SK-N-SH treated with all-trans-retinoic acid at 6 μM for 48 hours (cell line): ENCODE measurements around the gene SFT2D1.

Experiments used
- ATAC-seq: fragments of 200-7000 bp; cut with Tn5 transposase; 3 replicates; pipeline ENCODE4 v1.9.1; 2020; ENCODE audit warnings: mild to moderate bottlenecking, moderate library complexity
- ARNTL ChIP-seq: fragments of 450-650 bp; formaldehyde crosslinking; IDR thresholded peaks from 2 replicates; pipeline ENCODE4 v1.5.0; 2020; ENCODE audit warnings: low read depth, mild to moderate bottlenecking, moderate library complexity, borderline replicate concordance
- BACH2 ChIP-seq: fragments of 250-450 bp; sonication (Bioruptor Pico); IDR thresholded peaks from 2 replicates; pipeline ENCODE4 v1.9.0; 2021; ENCODE audit warnings: mild to moderate bottlenecking, borderline replicate concordance
- CSDC2 ChIP-seq: fragments of 250-450 bp; sonication (Bioruptor Pico); IDR thresholded peaks from 2 replicates; pipeline ENCODE4 v1.5.0; 2020; ENCODE audit warnings: mild to moderate bottlenecking, moderate library complexity
- ESRRG ChIP-seq: fragments of 250-450 bp; sonication (Bioruptor Pico); IDR thresholded peaks from 2 replicates; pipeline ENCODE4 v1.6.1; 2021; ENCODE audit warnings: mild to moderate bottlenecking
- GLIS3 ChIP-seq: fragments of 250-450 bp; sonication (Bioruptor Pico); IDR thresholded peaks from 2 replicates; pipeline ENCODE4 v1.5.0; 2020; ENCODE audit warnings: mild to moderate bottlenecking, moderate library complexity
- ISL1 ChIP-seq: fragments of 250-450 bp; sonication (Bioruptor Pico); IDR thresholded peaks from 2 replicates; pipeline ENCODE4 v2.1.2; 2022; ENCODE audit warnings: mild to moderate bottlenecking, moderate library complexity
- OSR1 ChIP-seq: fragments of 250-450 bp; sonication (Bioruptor Pico); IDR thresholded peaks from 2 replicates; pipeline ENCODE4 v1.8.0; 2022; ENCODE audit warnings: moderate library complexity, mild to moderate bottlenecking, inconsistent platforms
- PPARA ChIP-seq: fragments of 250-450 bp; sonication (Bioruptor Pico); IDR thresholded peaks from 2 replicates; pipeline ENCODE4 v1.5.0; 2020; ENCODE audit warnings: mild to moderate bottlenecking, borderline replicate concordance
- RARB ChIP-seq: fragments of 250-450 bp; sonication (Bioruptor Pico); IDR thresholded peaks from 2 replicates; pipeline ENCODE4 v1.8.0; 2021; ENCODE audit warnings: mild to moderate bottlenecking, moderate library complexity
- TOX ChIP-seq: fragments of 250-450 bp; sonication (Bioruptor Pico); IDR thresholded peaks from 2 replicates; pipeline ENCODE4 v1.8.0; 2021; ENCODE audit warnings: mild to moderate bottlenecking, moderate library complexity, borderline replicate concordance
- ZC3H10 ChIP-seq: fragments of 250-450 bp; sonication (Bioruptor Pico); IDR thresholded peaks from 2 replicates; pipeline ENCODE4 v1.5.1; 2021; ENCODE audit warnings: mild to moderate bottlenecking, moderate library complexity
- ZFP3 ChIP-seq: fragments of 250-450 bp; sonication (Bioruptor Pico); IDR thresholded peaks from 2 replicates; pipeline ENCODE4 v1.5.0; 2020; ENCODE audit warnings: mild to moderate bottlenecking, moderate library complexity
- ZFP30 ChIP-seq: fragments of 450-650 bp; formaldehyde crosslinking; IDR thresholded peaks from 2 replicates; pipeline ENCODE4 v1.5.0; 2022; ENCODE audit warnings: mild to moderate bottlenecking, moderate library complexity
- ZNF565 ChIP-seq: fragments of 450-650 bp; formaldehyde crosslinking; conservative IDR thresholded peaks from 2 replicates; pipeline ENCODE4 v1.5.0; 2020; ENCODE audit warnings: low read depth, mild to moderate bottlenecking, moderate library complexity
- ZNF70 ChIP-seq: fragments of 450-650 bp; formaldehyde crosslinking; IDR thresholded peaks from 2 replicates; pipeline ENCODE4 v1.5.0; 2020; ENCODE audit warnings: mild to moderate bottlenecking, moderate library complexity
- ZNF8 ChIP-seq: fragments of 450-650 bp; formaldehyde crosslinking; IDR thresholded peaks from 2 replicates; pipeline ENCODE4 v1.5.0; 2020; ENCODE audit warnings: mild to moderate bottlenecking, moderate library complexity
- TF ChIP-seq, protein P1 (sequence below): fragments of 250-450 bp; sonication (Bioruptor Pico); IDR thresholded peaks from 2 replicates; pipeline ENCODE4 v1.8.0; 2020; ENCODE audit warnings: mild to moderate bottlenecking, moderate library complexity, borderline replicate concordance
- TF ChIP-seq, protein P2 (sequence below): fragments of 250-450 bp; sonication (Bioruptor Pico); IDR thresholded peaks from 2 replicates; pipeline ENCODE4 v1.5.1; 2021; ENCODE audit warnings: mild to moderate bottlenecking, moderate library complexity
- TF ChIP-seq, protein P3 (sequence below): fragments of 250-450 bp; sonication (Bioruptor Pico); IDR thresholded peaks from 2 replicates; pipeline ENCODE4 v1.5.0; 2020; ENCODE audit warnings: mild to moderate bottlenecking, moderate library complexity

The SFT2D1 gene

DNA sequence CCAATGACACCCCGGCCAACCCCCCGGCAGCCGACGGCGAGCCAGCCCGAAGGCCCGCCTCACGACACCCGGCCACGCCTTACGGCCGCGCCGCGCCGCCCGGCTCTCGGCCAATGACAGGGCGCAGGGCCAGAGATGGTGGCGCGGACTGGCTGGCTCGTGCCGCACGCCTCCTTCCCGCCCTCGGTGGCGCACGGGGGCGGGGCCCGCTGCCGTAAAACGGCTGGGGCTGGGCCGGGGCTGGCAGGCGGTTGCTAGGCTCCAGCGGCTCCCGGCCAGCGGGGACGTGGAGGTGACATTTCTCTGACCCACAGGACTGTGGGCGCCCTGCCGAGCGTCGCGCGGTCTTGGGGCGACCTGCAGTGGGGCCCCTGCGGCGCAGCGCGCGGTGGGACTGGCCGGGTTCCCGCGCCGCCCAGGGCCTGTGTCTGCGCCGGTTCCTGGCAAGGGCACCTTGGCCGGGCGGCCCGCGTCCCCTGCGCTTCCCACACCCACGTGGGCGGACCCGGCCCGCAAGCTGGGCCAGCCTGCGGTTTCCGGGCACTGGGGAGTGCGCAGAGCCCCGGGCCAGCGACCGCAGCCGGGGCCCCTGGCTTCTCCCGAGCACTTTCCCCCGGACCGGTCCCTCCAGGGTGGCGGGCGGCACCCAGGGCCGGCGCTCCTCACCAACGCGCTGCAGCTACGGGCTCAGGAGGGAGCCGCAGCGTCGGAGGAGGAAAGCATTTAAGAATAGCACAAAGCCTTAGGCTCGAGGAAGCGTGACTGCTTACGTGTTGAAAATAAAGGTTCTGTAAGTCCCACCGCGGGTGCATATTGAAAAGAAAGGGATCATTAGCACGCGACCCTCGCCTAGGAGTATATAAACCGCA is 40.8 kb upstream of the SFT2D1 start, which contains the start of gene MPC1:
TSS of gene MPC1 (minus strand) at position 8 of the 869 bp plus-strand sequence. CDS start 64 bp downstream, outside the sequence.
- peak; percentile 96 for ATAC-seq
- TF ChIP-seq ZFP30 (CRISPR knock-in tag) (no peak), ZNF565 (no peak), BACH2 (CRISPR knock-in tag) (no peak), ZNF8 (CRISPR knock-in tag) (no peak), TOX (CRISPR knock-in tag) (no peak), ZFP3 (CRISPR knock-in tag) (peak; percentile 27; the same call in 1 of the 2 replicates), ZNF70 (no peak), ZC3H10 (CRISPR knock-in tag) (no peak), ESRRG (CRISPR knock-in tag) (no peak)

DNA sequence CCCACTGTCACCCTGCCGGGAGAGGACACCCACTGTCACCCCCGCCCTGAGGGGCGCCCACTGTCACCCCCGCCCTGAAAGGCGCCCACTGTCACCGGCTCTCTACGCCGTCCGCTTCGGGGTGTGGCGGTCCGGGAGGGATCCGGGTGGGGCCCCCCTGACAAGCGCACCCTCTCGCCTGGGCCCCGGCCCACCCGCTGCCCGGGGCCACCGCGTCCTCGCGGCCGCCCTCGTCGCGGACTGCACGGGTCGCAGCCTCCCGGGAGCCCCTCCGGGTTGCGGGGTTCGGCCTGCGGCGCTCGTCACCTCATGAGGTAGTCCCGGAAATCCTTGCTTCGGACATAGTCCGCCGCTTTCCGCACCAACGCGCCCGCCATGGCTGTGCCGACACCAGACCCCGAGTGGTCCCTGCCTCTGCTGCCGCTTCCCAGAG is 40.2 kb upstream of the SFT2D1 start:
- ATAC-seq = peak; percentile 30

DNA sequence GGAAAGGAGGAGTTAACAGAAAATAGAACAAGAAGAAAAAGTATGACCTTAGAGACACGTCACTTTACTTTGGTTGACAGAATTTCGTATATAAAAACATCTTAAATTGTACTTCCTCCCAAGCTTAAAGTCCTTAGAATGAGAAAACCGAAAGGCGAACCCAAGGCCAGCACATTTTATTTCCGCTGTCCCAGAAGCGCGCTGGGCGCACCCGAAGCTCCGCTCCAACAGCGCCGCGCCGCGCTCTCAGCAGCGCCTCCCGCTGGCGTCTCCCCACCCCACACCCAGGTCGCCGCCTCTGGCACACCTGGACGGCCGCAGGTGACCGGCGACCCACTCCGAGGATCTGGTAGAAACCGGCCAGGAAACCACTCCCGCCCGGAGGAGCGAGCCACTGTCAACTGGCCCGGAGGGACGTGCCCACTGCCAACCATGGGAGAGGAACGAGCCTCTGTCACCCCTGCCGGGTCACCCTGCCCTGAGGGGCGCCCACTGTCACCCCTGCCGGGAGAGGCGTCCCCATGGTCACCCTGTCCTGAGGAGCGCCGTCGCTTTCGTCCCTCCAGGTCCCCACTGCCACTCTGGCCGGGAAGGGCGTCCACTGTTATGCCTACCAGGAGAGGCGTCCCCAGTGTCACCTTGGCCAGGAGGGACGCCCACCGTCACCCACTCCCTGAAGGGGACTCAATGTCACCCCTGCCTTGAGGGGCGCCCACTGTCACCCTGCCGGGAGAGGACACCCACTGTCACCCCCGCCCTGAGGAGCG is 39.6 kb upstream of the SFT2D1 start:
- ATAC-seq = peak; percentile 66
- TF ChIP-seq PPARA (CRISPR knock-in tag) (no peak), RARB (no peak), ARNTL (CRISPR knock-in tag) (no peak), ESRRG (CRISPR knock-in tag) (no peak), OSR1 (CRISPR knock-in tag) (no peak), ZC3H10 (CRISPR knock-in tag) (no peak), ISL1 (no peak), CSDC2 (CRISPR knock-in tag) (no peak), ZNF565 (no peak)
- TF ChIP-seq, protein P1, sequence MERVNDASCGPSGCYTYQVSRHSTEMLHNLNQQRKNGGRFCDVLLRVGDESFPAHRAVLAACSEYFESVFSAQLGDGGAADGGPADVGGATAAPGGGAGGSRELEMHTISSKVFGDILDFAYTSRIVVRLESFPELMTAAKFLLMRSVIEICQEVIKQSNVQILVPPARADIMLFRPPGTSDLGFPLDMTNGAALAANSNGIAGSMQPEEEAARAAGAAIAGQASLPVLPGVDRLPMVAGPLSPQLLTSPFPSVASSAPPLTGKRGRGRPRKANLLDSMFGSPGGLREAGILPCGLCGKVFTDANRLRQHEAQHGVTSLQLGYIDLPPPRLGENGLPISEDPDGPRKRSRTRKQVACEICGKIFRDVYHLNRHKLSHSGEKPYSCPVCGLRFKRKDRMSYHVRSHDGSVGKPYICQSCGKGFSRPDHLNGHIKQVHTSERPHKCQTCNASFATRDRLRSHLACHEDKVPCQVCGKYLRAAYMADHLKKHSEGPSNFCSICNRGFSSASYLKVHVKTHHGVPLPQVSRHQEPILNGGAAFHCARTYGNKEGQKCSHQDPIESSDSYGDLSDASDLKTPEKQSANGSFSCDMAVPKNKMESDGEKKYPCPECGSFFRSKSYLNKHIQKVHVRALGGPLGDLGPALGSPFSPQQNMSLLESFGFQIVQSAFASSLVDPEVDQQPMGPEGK (CRISPR knock-in tag) = no peak
- TF ChIP-seq, protein P2, sequence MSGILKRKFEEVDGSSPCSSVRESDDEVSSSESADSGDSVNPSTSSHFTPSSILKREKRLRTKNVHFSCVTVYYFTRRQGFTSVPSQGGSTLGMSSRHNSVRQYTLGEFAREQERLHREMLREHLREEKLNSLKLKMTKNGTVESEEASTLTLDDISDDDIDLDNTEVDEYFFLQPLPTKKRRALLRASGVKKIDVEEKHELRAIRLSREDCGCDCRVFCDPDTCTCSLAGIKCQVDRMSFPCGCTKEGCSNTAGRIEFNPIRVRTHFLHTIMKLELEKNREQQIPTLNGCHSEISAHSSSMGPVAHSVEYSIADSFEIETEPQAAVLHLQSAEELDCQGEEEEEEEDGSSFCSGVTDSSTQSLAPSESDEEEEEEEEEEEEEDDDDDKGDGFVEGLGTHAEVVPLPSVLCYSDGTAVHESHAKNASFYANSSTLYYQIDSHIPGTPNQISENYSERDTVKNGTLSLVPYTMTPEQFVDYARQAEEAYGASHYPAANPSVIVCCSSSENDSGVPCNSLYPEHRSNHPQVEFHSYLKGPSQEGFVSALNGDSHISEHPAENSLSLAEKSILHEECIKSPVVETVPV (CRISPR knock-in tag) = no peak
- TF ChIP-seq, protein P3, sequence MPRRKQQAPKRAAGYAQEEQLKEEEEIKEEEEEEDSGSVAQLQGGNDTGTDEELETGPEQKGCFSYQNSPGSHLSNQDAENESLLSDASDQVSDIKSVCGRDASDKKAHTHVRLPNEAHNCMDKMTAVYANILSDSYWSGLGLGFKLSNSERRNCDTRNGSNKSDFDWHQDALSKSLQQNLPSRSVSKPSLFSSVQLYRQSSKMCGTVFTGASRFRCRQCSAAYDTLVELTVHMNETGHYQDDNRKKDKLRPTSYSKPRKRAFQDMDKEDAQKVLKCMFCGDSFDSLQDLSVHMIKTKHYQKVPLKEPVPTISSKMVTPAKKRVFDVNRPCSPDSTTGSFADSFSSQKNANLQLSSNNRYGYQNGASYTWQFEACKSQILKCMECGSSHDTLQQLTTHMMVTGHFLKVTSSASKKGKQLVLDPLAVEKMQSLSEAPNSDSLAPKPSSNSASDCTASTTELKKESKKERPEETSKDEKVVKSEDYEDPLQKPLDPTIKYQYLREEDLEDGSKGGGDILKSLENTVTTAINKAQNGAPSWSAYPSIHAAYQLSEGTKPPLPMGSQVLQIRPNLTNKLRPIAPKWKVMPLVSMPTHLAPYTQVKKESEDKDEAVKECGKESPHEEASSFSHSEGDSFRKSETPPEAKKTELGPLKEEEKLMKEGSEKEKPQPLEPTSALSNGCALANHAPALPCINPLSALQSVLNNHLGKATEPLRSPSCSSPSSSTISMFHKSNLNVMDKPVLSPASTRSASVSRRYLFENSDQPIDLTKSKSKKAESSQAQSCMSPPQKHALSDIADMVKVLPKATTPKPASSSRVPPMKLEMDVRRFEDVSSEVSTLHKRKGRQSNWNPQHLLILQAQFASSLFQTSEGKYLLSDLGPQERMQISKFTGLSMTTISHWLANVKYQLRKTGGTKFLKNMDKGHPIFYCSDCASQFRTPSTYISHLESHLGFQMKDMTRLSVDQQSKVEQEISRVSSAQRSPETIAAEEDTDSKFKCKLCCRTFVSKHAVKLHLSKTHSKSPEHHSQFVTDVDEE = no peak
- TF ChIP-seq, all 23 proteins: peak for 0

More for the DNA sequence above, 40.2 kb upstream of the SFT2D1 start:
- TF ChIP-seq ZNF565 (no peak), ISL1 (no peak), ZFP30 (CRISPR knock-in tag) (no peak), GLIS3 (CRISPR knock-in tag) (no peak), BACH2 (CRISPR knock-in tag) (no peak), ZC3H10 (CRISPR knock-in tag) (no peak), ZNF70 (no peak)
- TF ChIP-seq, protein P3 = no peak
- TF ChIP-seq, protein P1 (CRISPR knock-in tag) = no peak
